DND-41 (cell line): ENCODE data around the gene SCGB1A1.

Source experiments
- CTCF ChIP-seq: IDR thresholded peaks from 2 replicates; pipeline ENCODE4 v1.5.1; 2012; ENCODE audit warnings: borderline replicate concordance, low read length, moderate library complexity, mild to moderate bottlenecking; ENCODE audit not compliant: poor library complexity, severe bottlenecking; ENCODE audit errors: extremely low read depth
- EZH2 ChIP-seq: IDR thresholded peaks from 3 replicates; pipeline ENCODE4 v1.6.1; 2012; ENCODE audit warnings: borderline replicate concordance, low read depth, mild to moderate bottlenecking, moderate library complexity, low read length, inconsistent platforms; ENCODE audit not compliant: severe bottlenecking

GRCh38 chr11:62463121-62463542, 44.3 kb downstream of the SCGB1A1 start:
- TF ChIP-seq CTCF = no peak
- TF ChIP-seq EZH2 = no peak
